ENCODE measurements around the gene PLPPR1. TPM values are rescaled to one million over a fixed set of nuclear protein-coding genes. Genes with fewer than 3 reads are reported as not detected.

The PLPPR1 gene
- total and polyA plus RNA-seq, 2 donors (not counting 1 experiment from before 2014, with no cell fraction given): not detected

DNA sequence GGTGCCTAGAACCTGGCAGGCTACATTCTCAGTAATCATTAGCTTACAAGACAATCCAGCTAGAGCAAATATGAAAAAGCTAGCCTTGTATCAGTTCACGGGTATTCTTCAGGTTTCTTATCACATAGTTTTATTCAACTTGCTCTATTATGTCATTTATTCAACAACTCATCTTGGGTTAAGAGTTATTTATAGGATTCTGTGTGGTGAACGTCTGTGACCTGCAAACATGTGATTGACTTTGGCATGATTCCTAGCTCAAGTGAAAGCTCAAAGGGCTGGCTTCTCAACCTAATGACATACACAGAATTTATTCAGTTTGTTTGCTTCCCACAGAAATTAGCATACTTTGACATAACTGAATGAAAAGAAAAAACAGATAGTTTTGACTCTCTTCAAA is 173.1 kb downstream of the PLPPR1 start:
- Histone ChIP-seq H3K79me2 (ENCODE audit: control insufficient read depth, insufficient read depth, low read length) (no peaks in the 10 kb centered on the region), H4K20me1 (ENCODE audit: control insufficient read depth, extremely low read depth, insufficient read depth, low read length) (no peaks in the 10 kb centered on the region), H3K4me2 (ENCODE audit: extremely low read depth, insufficient read depth, low read length) (no peak overlapping the region), H3K27me3 (ENCODE audit: control insufficient read depth, insufficient read depth, low read length) (no peaks in the 10 kb centered on the region), H3K36me3 (ENCODE audit: control insufficient read depth, insufficient read depth, low read length) (no peaks in the 10 kb centered on the region), H2AFZ (ENCODE audit: low read length) (no peak overlapping the region), H3K9ac (ENCODE audit: insufficient read depth, low read length) (no peak overlapping the region), H3K27ac (ENCODE audit: insufficient read depth, low read length) (no peak overlapping the region), H3K9me3 (ENCODE audit: control insufficient read depth, insufficient read depth, low read depth, low read length) (no peaks in the 10 kb centered on the region), H3K4me1 (ENCODE audit: control insufficient read depth, extremely low read depth, insufficient read depth, low read length) (no peaks in the 10 kb centered on the region), H3K4me3 (replicated peaks in 1 of 4; ENCODE audit: control extremely low read depth in 1 of 4, insufficient read depth in 1 of 4, low read depth in 3 of 4, low read length in 4 of 4) (no peak overlapping the region)
- DNase-seq (ENCODE audit: low read depth in 2 of 2): no peak
- TF ChIP-seq CTCF (conservative IDR thresholded peaks at IDR 0.05 in 1 of 2, IDR thresholded peaks at IDR 0.05 in 1 of 2; ENCODE audit: low read depth in 1 of 2, low read length in 2 of 2) (no peak), EZH2 (IDR thresholded peaks at IDR 0.05; ENCODE audit: low read length, missing control alignments) (no peak)

- Histone ChIP-seq H3K4me1 (ENCODE audit: control insufficient read depth, extremely low read depth, insufficient read depth, low read length) (no peaks in the 10 kb centered on the region), H3K4me2 (ENCODE audit: extremely low read depth, insufficient read depth, low read length) (no peak overlapping the region), H3K79me2 (ENCODE audit: control insufficient read depth, insufficient read depth, low read length) (no peaks in the 10 kb centered on the region), H3K9ac (ENCODE audit: insufficient read depth, low read length) (no peak overlapping the region), H3K27me3 (ENCODE audit: control insufficient read depth, insufficient read depth, low read length) (no peaks in the 10 kb centered on the region), H3K9me3 (ENCODE audit: control insufficient read depth, insufficient read depth, low read depth, low read length) (no peaks in the 10 kb centered on the region), H3K36me3 (ENCODE audit: control insufficient read depth, insufficient read depth, low read length) (no peaks in the 10 kb centered on the region), H3K27ac (ENCODE audit: insufficient read depth, low read length) (no peak overlapping the region), H4K20me1 (ENCODE audit: control insufficient read depth, extremely low read depth, insufficient read depth, low read length) (no peaks in the 10 kb centered on the region), H2AFZ (ENCODE audit: low read length) (no peak overlapping the region), H3K4me3 (replicated peaks in 1 of 4; ENCODE audit: control extremely low read depth in 1 of 4, insufficient read depth in 1 of 4, low read depth in 3 of 4, low read length in 4 of 4) (no peak overlapping the region)
- no peak for DNase-seq (ENCODE audit: low read depth in 2 of 2)
- TF ChIP-seq CTCF (conservative IDR thresholded peaks at IDR 0.05 in 1 of 2, IDR thresholded peaks at IDR 0.05 in 1 of 2; ENCODE audit: low read depth in 1 of 2, low read length in 2 of 2) (no peak), EZH2 (IDR thresholded peaks at IDR 0.05; ENCODE audit: low read length, missing control alignments) (no peak)
These were observed 181.1 kb downstream of the PLPPR1 start for GRCh38 chr9:101209670-101210069.

- H3K9me3 ChIP-seq (ENCODE audit: control insufficient read depth, insufficient read depth, low read depth, low read length): no peaks in the 10 kb centered on the region
- no peak for DNase-seq (ENCODE audit: low read depth in 2 of 2)
These were observed 184.1 kb downstream of the PLPPR1 start for GRCh38 chr9:101212661-101213060.

More at GRCh38 chr9:101212661-101213060, 184.1 kb downstream of the PLPPR1 start:
- no peaks in the 10 kb centered on the region for H3K27me3 ChIP-seq (ENCODE audit: control insufficient read depth, insufficient read depth, low read length)
- no peaks in the 10 kb centered on the region for H3K79me2 ChIP-seq (ENCODE audit: control insufficient read depth, insufficient read depth, low read length)
- H4K20me1 ChIP-seq (ENCODE audit: control insufficient read depth, extremely low read depth, insufficient read depth, low read length): no peaks in the 10 kb centered on the region
- H3K36me3 ChIP-seq (ENCODE audit: control insufficient read depth, insufficient read depth, low read length): no peaks in the 10 kb centered on the region
- TF ChIP-seq EZH2 (IDR thresholded peaks at IDR 0.05; ENCODE audit: low read length, missing control alignments) (no peak), CTCF (conservative IDR thresholded peaks at IDR 0.05 in 1 of 2, IDR thresholded peaks at IDR 0.05 in 1 of 2; ENCODE audit: low read depth in 1 of 2, low read length in 2 of 2) (no peak)
- H3K4me3 ChIP-seq (replicated peaks in 1 of 4; ENCODE audit: control extremely low read depth in 1 of 4, insufficient read depth in 1 of 4, low read depth in 3 of 4, low read length in 4 of 4): no peak overlapping the region
- H2AFZ ChIP-seq (ENCODE audit: low read length): no peak overlapping the region
- no peak overlapping the region for H3K4me2 ChIP-seq (ENCODE audit: extremely low read depth, insufficient read depth, low read length)
- no peak overlapping the region for H3K27ac ChIP-seq (ENCODE audit: insufficient read depth, low read length)
- no peak overlapping the region for H3K9ac ChIP-seq (ENCODE audit: insufficient read depth, low read length)
- H3K4me1 ChIP-seq (ENCODE audit: control insufficient read depth, extremely low read depth, insufficient read depth, low read length): no peaks in the 10 kb centered on the region
